Tibial artery (tissue), 4 donors: ENCODE data around the gene OR52K2.

ENCODE experiments used
- DNase-seq, 2 donors: peaks; one replicate each; pipeline ENCODE4 v3.0.0-alpha.2; 2019
- H3K27ac ChIP-seq, 2 donors: fragments of 200-600 bp; sonication (generic) in 1 of 2; 1 replicate in 1 of 2; 2 replicates in 1 of 2; pipeline ENCODE4 v1.5.1; 2018 to 2019; ENCODE audit warnings: mild to moderate bottlenecking in 1 of 2
- H3K27me3 ChIP-seq, 2 donors: fragments of 200-600 bp; sonication (generic) in 1 of 2; one replicate each; pipeline versions ENCODE4 v1.5.1 to v1.6.0; 2016 to 2019
- H3K36me3 ChIP-seq, 3 donors: fragments of 200-600 bp; sonication (generic) in 2 of 3; one replicate each; pipeline ENCODE4 v1.5.1; 2016 to 2019; ENCODE audit warnings: mild to moderate bottlenecking in 2 of 3
- H3K4me1 ChIP-seq, 4 donors: fragments of 200-600 bp; sonication (generic) in 2 of 4; 1 replicate in 3 of 4; 2 replicates in 1 of 4; pipeline ENCODE4 v1.5.1; 2016 to 2019
- H3K4me3 ChIP-seq, 2 donors: fragments of 200-600 bp; sonication (generic) in 1 of 2; 1 replicate in 1 of 2; 2 replicates in 1 of 2; pipeline ENCODE4 v1.5.1; 2018 to 2019; ENCODE audit warnings: mild to moderate bottlenecking in 2 of 2
- H3K9me3 ChIP-seq, 3 donors: fragments of 200-600 bp; sonication (generic) in 1 of 3; one replicate each; pipeline ENCODE4 v1.5.1; 2016 to 2019
- CTCF ChIP-seq, 2 experiments: fragments of 200-600 bp in 1 of 2; fragments of 450-650 bp in 1 of 2; IDR thresholded peaks; one replicate each; pipeline ENCODE4 v1.5.1; 2017 to 2019; ENCODE audit warnings: antibody characterized with exemption in 2 of 2, mild to moderate bottlenecking in 1 of 2, moderate library complexity in 1 of 2
- intact Hi-C: fragments of 100-400 bp; cut with DNase I; formaldehyde crosslinking; loops from one replicate; pipeline ENCODE4 v1.15.0; 2023; ENCODE audit warnings: low total_unique reads

OR52K2 gene

GRCh38 chr11:4495487-4495886 is 46.4 kb downstream of the OR52K2 start:
- H3K4me1 ChIP-seq, result peaks cover 0 to 4% (median 2%) of the 10 kb centered on the region in 4 donors
- intact Hi-C loops, result no loop called here
- peaks cover 0 to 12% of the 10 kb centered on the region in 2 donors for H3K27me3 ChIP-seq
- no peak overlapping the region for H3K4me3 ChIP-seq
- no peak for TF ChIP-seq CTCF (IDR thresholded peaks at IDR 0.05)
- no peaks in the 10 kb centered on the region for H3K36me3 ChIP-seq
- H3K9me3 ChIP-seq, result no peaks in the 10 kb centered on the region
- no peak for DNase-seq
- H3K27ac ChIP-seq, result no peak overlapping the region

GRCh38 chr11:4495986-4496385 is 46.9 kb downstream of the OR52K2 start:
- no peak for DNase-seq
- Histone ChIP-seq H3K9me3 (no peaks in the 10 kb centered on the region), H3K27me3 (peaks cover 0 to 12% of the 10 kb centered on the region in 2 donors), H3K27ac (no peak overlapping the region), H3K4me1 (peaks cover 0 to 4% (median 2%) of the 10 kb centered on the region in 4 donors), H3K36me3 (no peaks in the 10 kb centered on the region), H3K4me3 (no peak overlapping the region)
- intact Hi-C loops, result no loop called here
- TF ChIP-seq CTCF (IDR thresholded peaks at IDR 0.05), result no peak

- intact Hi-C loops, result no loop called here
- no peak for TF ChIP-seq CTCF (IDR thresholded peaks at IDR 0.05)
- Histone ChIP-seq H3K4me1 (peaks cover 0 to 4% (median 2%) of the 10 kb centered on the region in 4 donors), H3K27me3 (peaks cover 0 to 12% of the 10 kb centered on the region in 2 donors), H3K4me3 (no peak overlapping the region), H3K36me3 (no peaks in the 10 kb centered on the region), H3K27ac (no peak overlapping the region), H3K9me3 (no peaks in the 10 kb centered on the region)
- DNase-seq, result no peak
Observed at GRCh38 chr11:4496557-4497248, 47.6 kb downstream of the OR52K2 start.
